ENCODE results near the gene SLTM. TPM values are rescaled to one million over a fixed set of nuclear protein-coding genes. Genes with fewer than 3 reads are reported as not detected.
"Not testable (repeated sequence)": the region's sequence is repeated elsewhere in the genome, so short reads cannot be mapped to it uniquely, and the experiment has no call there.

SLTM gene
- total RNA-seq, 1 donor from 2014 or later: 68.2 TPM

DNA sequence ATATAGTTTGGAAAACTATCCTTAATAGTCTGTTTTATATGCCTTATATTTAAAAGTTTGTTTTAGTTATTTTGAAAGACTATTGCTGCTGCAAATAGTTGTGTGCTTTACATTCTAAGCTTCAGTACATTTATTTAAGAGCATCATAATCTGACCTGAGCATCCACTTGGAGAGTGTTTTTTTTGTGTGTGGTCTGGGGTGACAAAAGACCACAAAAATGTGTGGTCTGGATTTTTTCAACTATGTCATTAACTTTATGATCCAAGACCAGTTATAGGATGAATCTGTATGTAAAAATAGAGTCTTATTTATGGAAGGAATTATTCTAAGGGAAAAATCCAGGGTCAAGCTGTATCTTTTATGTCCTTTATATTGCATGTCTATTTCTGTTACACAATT, 77.4 kb downstream of the SLTM start:
- H3K9ac ChIP-seq (ENCODE audit: low read length): no peak overlapping the region
- Mint-ChIP-seq H3K27me3 (ENCODE audit: low read depth, unreplicated experiment) (no peaks in the 10 kb centered on the region), H3K4me3 (ENCODE audit: unreplicated experiment) (no peak overlapping the region), H3K36me3 (ENCODE audit: low read depth, unreplicated experiment) (peaks cover 2% of the 10 kb centered on the region), H3K4me1 (ENCODE audit: low read depth, unreplicated experiment) (peaks cover 3% of the 10 kb centered on the region), H3K9me3 (ENCODE audit: unreplicated experiment) (no peaks in the 10 kb centered on the region), H3K27ac (ENCODE audit: unreplicated experiment) (no peak overlapping the region)
- H3K27ac ChIP-seq (ENCODE audit: low read depth, low read length): no peak overlapping the region
- H3K4me3 ChIP-seq (ENCODE audit: insufficient read depth, low read depth, low read length): no peak overlapping the region
- DNase-seq (ENCODE audit: low read depth): peak; percentile 63
- no peak overlapping the region for H2AFZ ChIP-seq (ENCODE audit: low read depth, low read length)
- H3K79me2 ChIP-seq (ENCODE audit: insufficient read depth, low read length): no peaks in the 10 kb centered on the region
- H3K27me3 ChIP-seq (ENCODE audit: insufficient read depth, low read length): no peaks in the 10 kb centered on the region
- no peak overlapping the region for H3K4me2 ChIP-seq (ENCODE audit: low read length)
- no peaks in the 10 kb centered on the region for H3K36me3 ChIP-seq (ENCODE audit: insufficient read depth, low read length)
- no peaks in the 10 kb centered on the region for H4K20me1 ChIP-seq (ENCODE audit: insufficient read depth, low read length)
- TF ChIP-seq, protein P1, sequence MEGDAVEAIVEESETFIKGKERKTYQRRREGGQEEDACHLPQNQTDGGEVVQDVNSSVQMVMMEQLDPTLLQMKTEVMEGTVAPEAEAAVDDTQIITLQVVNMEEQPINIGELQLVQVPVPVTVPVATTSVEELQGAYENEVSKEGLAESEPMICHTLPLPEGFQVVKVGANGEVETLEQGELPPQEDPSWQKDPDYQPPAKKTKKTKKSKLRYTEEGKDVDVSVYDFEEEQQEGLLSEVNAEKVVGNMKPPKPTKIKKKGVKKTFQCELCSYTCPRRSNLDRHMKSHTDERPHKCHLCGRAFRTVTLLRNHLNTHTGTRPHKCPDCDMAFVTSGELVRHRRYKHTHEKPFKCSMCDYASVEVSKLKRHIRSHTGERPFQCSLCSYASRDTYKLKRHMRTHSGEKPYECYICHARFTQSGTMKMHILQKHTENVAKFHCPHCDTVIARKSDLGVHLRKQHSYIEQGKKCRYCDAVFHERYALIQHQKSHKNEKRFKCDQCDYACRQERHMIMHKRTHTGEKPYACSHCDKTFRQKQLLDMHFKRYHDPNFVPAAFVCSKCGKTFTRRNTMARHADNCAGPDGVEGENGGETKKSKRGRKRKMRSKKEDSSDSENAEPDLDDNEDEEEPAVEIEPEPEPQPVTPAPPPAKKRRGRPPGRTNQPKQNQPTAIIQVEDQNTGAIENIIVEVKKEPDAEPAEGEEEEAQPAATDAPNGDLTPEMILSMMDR (IDR thresholded peaks at IDR 0.05; ENCODE audit: insufficient read depth, low read depth, low read length): no peak
- no peak for TF ChIP-seq EZH2 (IDR thresholded peaks at IDR 0.05; ENCODE audit: insufficient read depth, low read length)
- peaks cover 5% of the 10 kb centered on the region for H3K4me1 ChIP-seq (ENCODE audit: insufficient read depth, low read length)
- no peak for FAIRE-seq
- no peaks in the 10 kb centered on the region for H3K9me3 ChIP-seq (ENCODE audit: insufficient read depth, low read depth, low read length)

GRCh38 chr15:58854593-58854992, 78.9 kb downstream of the SLTM start:
- H3K36me3 Mint-ChIP-seq (ENCODE audit: low read depth, unreplicated experiment): peaks cover 2% of the 10 kb centered on the region

GRCh38 chr15:58852347-58852746, 81.1 kb downstream of the SLTM start:
- no peak overlapping the region for H3K4me3 Mint-ChIP-seq (ENCODE audit: unreplicated experiment)
- Histone ChIP-seq H3K27ac (ENCODE audit: low read depth, low read length) (no peak overlapping the region), H3K9me3 (ENCODE audit: insufficient read depth, low read depth, low read length) (no peaks in the 10 kb centered on the region), H2AFZ (ENCODE audit: low read depth, low read length) (no peak overlapping the region), H3K9ac (ENCODE audit: low read length) (no peak overlapping the region), H4K20me1 (ENCODE audit: insufficient read depth, low read length) (no peaks in the 10 kb centered on the region), H3K36me3 (ENCODE audit: insufficient read depth, low read length) (no peaks in the 10 kb centered on the region), H3K79me2 (ENCODE audit: insufficient read depth, low read length) (no peaks in the 10 kb centered on the region), H3K4me1 (ENCODE audit: insufficient read depth, low read length) (peaks cover 5% of the 10 kb centered on the region), H3K4me3 (ENCODE audit: insufficient read depth, low read depth, low read length) (no peak overlapping the region), H3K4me2 (ENCODE audit: low read length) (no peak overlapping the region), H3K27me3 (ENCODE audit: insufficient read depth, low read length) (no peaks in the 10 kb centered on the region)
- no peaks in the 10 kb centered on the region for H3K9me3 Mint-ChIP-seq (ENCODE audit: unreplicated experiment)
- TF ChIP-seq, protein P1 (IDR thresholded peaks at IDR 0.05; ENCODE audit: insufficient read depth, low read depth, low read length): no peak
- TF ChIP-seq EZH2 (IDR thresholded peaks at IDR 0.05; ENCODE audit: insufficient read depth, low read length): no peak
- DNase-seq (ENCODE audit: low read depth): no peak
- H3K4me1 Mint-ChIP-seq (ENCODE audit: low read depth, unreplicated experiment): peaks cover 3% of the 10 kb centered on the region
- no peaks in the 10 kb centered on the region for H3K27me3 Mint-ChIP-seq (ENCODE audit: low read depth, unreplicated experiment)
- peaks cover 5% of the 10 kb centered on the region for H3K36me3 Mint-ChIP-seq (ENCODE audit: low read depth, unreplicated experiment)
- FAIRE-seq: no peak
- H3K27ac Mint-ChIP-seq (ENCODE audit: unreplicated experiment): no peak overlapping the region

More at GRCh38 chr15:58854593-58854992, 78.9 kb downstream of the SLTM start:
- Histone ChIP-seq H4K20me1 (ENCODE audit: insufficient read depth, low read length) (no peaks in the 10 kb centered on the region), H3K9ac (ENCODE audit: low read length) (no peak overlapping the region), H2AFZ (ENCODE audit: low read depth, low read length) (no peak overlapping the region), H3K27ac (ENCODE audit: low read depth, low read length) (no peak overlapping the region), H3K4me2 (ENCODE audit: low read length) (no peak overlapping the region), H3K4me3 (ENCODE audit: insufficient read depth, low read depth, low read length) (no peak overlapping the region), H3K27me3 (ENCODE audit: insufficient read depth, low read length) (no peaks in the 10 kb centered on the region), H3K36me3 (ENCODE audit: insufficient read depth, low read length) (no peaks in the 10 kb centered on the region), H3K79me2 (ENCODE audit: insufficient read depth, low read length) (no peaks in the 10 kb centered on the region), H3K9me3 (ENCODE audit: insufficient read depth, low read depth, low read length) (no peaks in the 10 kb centered on the region), H3K4me1 (ENCODE audit: insufficient read depth, low read length) (peaks cover 5% of the 10 kb centered on the region)
- no peaks in the 10 kb centered on the region for H3K27me3 Mint-ChIP-seq (ENCODE audit: low read depth, unreplicated experiment)
- DNase-seq (ENCODE audit: low read depth) (peak; percentile 9), FAIRE-seq (no peak)
- H3K27ac Mint-ChIP-seq (ENCODE audit: unreplicated experiment): no peak overlapping the region
- no peaks in the 10 kb centered on the region for H3K9me3 Mint-ChIP-seq (ENCODE audit: unreplicated experiment)
- peaks cover 3% of the 10 kb centered on the region for H3K4me1 Mint-ChIP-seq (ENCODE audit: low read depth, unreplicated experiment)
- H3K4me3 Mint-ChIP-seq (ENCODE audit: unreplicated experiment): no peak overlapping the region
- TF ChIP-seq, protein P1 (IDR thresholded peaks at IDR 0.05; ENCODE audit: insufficient read depth, low read depth, low read length): no peak
- TF ChIP-seq EZH2 (IDR thresholded peaks at IDR 0.05; ENCODE audit: insufficient read depth, low read length): no peak

DNA sequence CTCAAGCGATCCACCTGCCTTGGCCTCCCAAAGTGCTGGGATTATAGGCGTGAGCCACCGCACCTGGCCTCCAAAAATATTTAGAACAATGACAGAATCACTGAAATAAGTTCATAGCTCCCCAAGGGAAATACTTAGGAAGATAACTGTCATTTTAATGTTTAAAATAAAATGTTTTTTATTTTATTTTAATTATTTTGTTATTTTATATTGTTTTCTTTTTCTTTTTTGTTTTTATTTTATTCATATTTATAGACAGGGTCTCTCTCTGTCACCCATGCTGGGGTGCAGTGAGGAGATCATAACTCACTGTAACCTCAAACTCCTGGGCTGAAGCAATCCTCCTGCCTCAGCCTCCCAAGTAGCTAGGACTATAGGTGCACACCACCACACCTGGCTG, 82.3 kb downstream of the SLTM start:
- H3K36me3 Mint-ChIP-seq (ENCODE audit: low read depth, unreplicated experiment); DNase-seq (ENCODE audit: low read depth): not testable (repeated sequence)

More for the DNA sequence above, 82.3 kb downstream of the SLTM start:
- H3K9ac ChIP-seq (ENCODE audit: low read length); H3K4me1 Mint-ChIP-seq (ENCODE audit: low read depth, unreplicated experiment); H3K4me3 ChIP-seq (ENCODE audit: insufficient read depth, low read depth, low read length); H4K20me1 ChIP-seq (ENCODE audit: insufficient read depth, low read length); H2AFZ ChIP-seq (ENCODE audit: low read depth, low read length); H3K79me2 ChIP-seq (ENCODE audit: insufficient read depth, low read length); H3K9me3 Mint-ChIP-seq (ENCODE audit: unreplicated experiment); H3K27me3 Mint-ChIP-seq (ENCODE audit: low read depth, unreplicated experiment); FAIRE-seq; H3K4me2 ChIP-seq (ENCODE audit: low read length); H3K27ac ChIP-seq (ENCODE audit: low read depth, low read length); H3K4me1 ChIP-seq (ENCODE audit: insufficient read depth, low read length); H3K4me3 Mint-ChIP-seq (ENCODE audit: unreplicated experiment); H3K9me3 ChIP-seq (ENCODE audit: insufficient read depth, low read depth, low read length); H3K36me3 ChIP-seq (ENCODE audit: insufficient read depth, low read length); H3K27ac Mint-ChIP-seq (ENCODE audit: unreplicated experiment); H3K27me3 ChIP-seq (ENCODE audit: insufficient read depth, low read length): not testable (repeated sequence)
